Progenitor cell of endocrine pancreas (in vitro differentiated cells): ENCODE measurements around the gene UTP15. TPM values are rescaled to one million over a fixed set of nuclear protein-coding genes. Genes with fewer than 3 reads are reported as not detected.
A peak's percentile ranks its signal among the peaks of the same experiment; 100 is the strongest.

ENCODE experiments used
- DNase-seq: peaks from one replicate; pipeline ENCODE4 v3.0.0; 2021; ENCODE audit warnings: low spot score; ENCODE audit not compliant: unreplicated experiment
- H3K27ac Mint-ChIP-seq: 2 replicates; pipeline ENCODE4 v1.8.0; 2021; ENCODE audit warnings: mild to moderate bottlenecking, moderate library complexity, mixed read lengths
- H3K27me3 Mint-ChIP-seq: 2 replicates; pipeline ENCODE4 v1.8.0; 2021; ENCODE audit warnings: mixed read lengths
- H3K36me3 Mint-ChIP-seq: 2 replicates; pipeline ENCODE4 v1.8.0; 2022; ENCODE audit warnings: mixed read lengths; ENCODE audit not compliant: insufficient read depth
- H3K4me1 Mint-ChIP-seq: 2 replicates; pipeline ENCODE4 v1.8.0; 2021; ENCODE audit warnings: low read depth, mixed read lengths
- H3K4me3 Mint-ChIP-seq: 2 replicates; pipeline ENCODE4 v1.8.0; 2021; ENCODE audit warnings: low read depth, mild to moderate bottlenecking, moderate library complexity, mixed read lengths
- H3K9me3 Mint-ChIP-seq: 2 replicates; pipeline ENCODE4 v1.8.0; 2021; ENCODE audit warnings: low read depth, mixed read lengths
- CTCF ChIP-seq: fragments of 200-600 bp; sonication (generic); IDR thresholded peaks from one replicate; pipeline ENCODE4 v1.5.0; 2021; ENCODE audit warnings: antibody characterized with exemption, mild to moderate bottlenecking; ENCODE audit not compliant: unreplicated experiment
- total RNA-seq: library from RNA; stranded (reverse); gene quantifications from 2 replicates; pipeline ENCODE4 v1.2.1, GENCODE V29; 2021

UTP15 gene
- total RNA-seq, 1 donor from 2014 or later, result 20.6 TPM

GRCh38 chr5:73564675-73565074, 868 bp upstream of the UTP15 start:
- peaks cover 23% of the 10 kb centered on the region for H3K4me1 Mint-ChIP-seq
- no peak for TF ChIP-seq CTCF
- no peaks in the 10 kb centered on the region for H3K27me3 Mint-ChIP-seq
- H3K27ac Mint-ChIP-seq, result peak overlapping the region; percentile 99
- no peak for DNase-seq
- H3K4me3 Mint-ChIP-seq, result peak overlapping the region; percentile 97
- peaks cover 5% of the 10 kb centered on the region for H3K36me3 Mint-ChIP-seq
- no peaks in the 10 kb centered on the region for H3K9me3 Mint-ChIP-seq

- peaks cover under 1% of the 10 kb centered on the region for H3K36me3 Mint-ChIP-seq
- no peak for TF ChIP-seq CTCF
- no peaks in the 10 kb centered on the region for H3K27me3 Mint-ChIP-seq
- no peak for DNase-seq
- no peaks in the 10 kb centered on the region for H3K9me3 Mint-ChIP-seq
- peaks cover 23% of the 10 kb centered on the region for H3K4me1 Mint-ChIP-seq
- H3K4me3 Mint-ChIP-seq, result peak overlapping the region; percentile 97
- peak overlapping the region; percentile 99 for H3K27ac Mint-ChIP-seq
These were observed 515 bp downstream of the UTP15 start for GRCh38 chr5:73565969-73566547.

- no peak for TF ChIP-seq CTCF
- DNase-seq, result no peak
- H3K4me3 Mint-ChIP-seq, result no peak overlapping the region
- H3K27ac Mint-ChIP-seq, result no peak overlapping the region
- H3K36me3 Mint-ChIP-seq, result peaks cover 9% of the 10 kb centered on the region
- H3K4me1 Mint-ChIP-seq, result no peaks in the 10 kb centered on the region
- no peaks in the 10 kb centered on the region for H3K27me3 Mint-ChIP-seq
- no peaks in the 10 kb centered on the region for H3K9me3 Mint-ChIP-seq
These were observed 17.0 kb downstream of the UTP15 start for GRCh38 chr5:73582285-73583145.

GRCh38 chr5:73587923-73588322, 22.4 kb downstream of the UTP15 start:
- peaks cover 4% of the 10 kb centered on the region for H3K27me3 Mint-ChIP-seq

More at GRCh38 chr5:73587923-73588322, 22.4 kb downstream of the UTP15 start:
- no peak for DNase-seq
- H3K4me3 Mint-ChIP-seq, result no peak overlapping the region
- no peaks in the 10 kb centered on the region for H3K9me3 Mint-ChIP-seq
- H3K4me1 Mint-ChIP-seq, result no peaks in the 10 kb centered on the region
- no peak for TF ChIP-seq CTCF
- H3K27ac Mint-ChIP-seq, result no peak overlapping the region
- no peaks in the 10 kb centered on the region for H3K36me3 Mint-ChIP-seq
